NCI-H345 (cell line): ENCODE results near the gene TSPEAR.
"Not testable (repeated sequence)": the region's sequence is repeated elsewhere in the genome, so short reads cannot be mapped to it uniquely, and the experiment has no call there.

Experiments
- DNase-seq: peaks from one replicate; lab custom pipeline; 2025; lab: John Stamatoyannopoulos, UW

The TSPEAR gene

GRCh38 chr21:44585892-44586291 is 125.5 kb downstream of the TSPEAR start:
- DNase-seq = no peak

- DNase-seq = no peak
These were observed 127.6 kb downstream of the TSPEAR start for GRCh38 chr21:44583800-44584147.

- peak; percentile 58 for DNase-seq
These were observed 128.1 kb downstream of the TSPEAR start for GRCh38 chr21:44583089-44583799.

GRCh38 chr21:44582055-44582454 is 129.3 kb downstream of the TSPEAR start:
- DNase-seq = no peak

GRCh38 chr21:44581158-44581557 is 130.2 kb downstream of the TSPEAR start:
- DNase-seq = no peak

- not testable (repeated sequence) for DNase-seq
These were observed 131.0 kb downstream of the TSPEAR start, which contains the start of gene KRTAP10-5 for GRCh38 chr21:44580231-44580821. TSS of gene KRTAP10-5 (minus strand) at chr21:44580604. CDS start at chr21:44580578, 26 bp downstream.

GRCh38 chr21:44579833-44580144 is 131.6 kb downstream of the TSPEAR start:
- no peak for DNase-seq

- DNase-seq = no peak
These were observed 132.1 kb downstream of the TSPEAR start for GRCh38 chr21:44579056-44579832.

GRCh38 chr21:44578371-44579055 is 132.9 kb downstream of the TSPEAR start:
- DNase-seq = no peak

- DNase-seq = no peak
These were observed 135.3 kb downstream of the TSPEAR start for GRCh38 chr21:44576025-44576420.

- no peak for DNase-seq
These were observed 135.9 kb downstream of the TSPEAR start for GRCh38 chr21:44575307-44576024.

- no peak for DNase-seq
These were observed 136.7 kb downstream of the TSPEAR start for GRCh38 chr21:44574457-44575306.

- not testable (repeated sequence) for DNase-seq
These were observed 137.5 kb downstream of the TSPEAR start, which contains the start of gene KRTAP10-4 for GRCh38 chr21:44573630-44574456. TSS of gene KRTAP10-4 (plus strand) at chr21:44573729. CDS start at chr21:44573759, 30 bp downstream.

GRCh38 chr21:44572959-44573583 is 138.3 kb downstream of the TSPEAR start:
- no peak for DNase-seq

- DNase-seq = no peak
These were observed 139.3 kb downstream of the TSPEAR start for GRCh38 chr21:44571844-44572782.

- DNase-seq = no peak
These were observed 140.1 kb downstream of the TSPEAR start for GRCh38 chr21:44571296-44571695.

- no peak for DNase-seq
These were observed 141.4 kb downstream of the TSPEAR start for GRCh38 chr21:44569861-44570517.
